GM18907 (cell line): Measurements from ENCODE around the gene RXRB.

ENCODE experiments used
- ATAC-seq: cut with Tn5 transposase; IDR thresholded peaks from one replicate; pipeline ENCODE4 v1.9.1; 2021; ENCODE audit warnings: mild to moderate bottlenecking, moderate library complexity; ENCODE audit not compliant: unreplicated experiment

RXRB gene

DNA sequence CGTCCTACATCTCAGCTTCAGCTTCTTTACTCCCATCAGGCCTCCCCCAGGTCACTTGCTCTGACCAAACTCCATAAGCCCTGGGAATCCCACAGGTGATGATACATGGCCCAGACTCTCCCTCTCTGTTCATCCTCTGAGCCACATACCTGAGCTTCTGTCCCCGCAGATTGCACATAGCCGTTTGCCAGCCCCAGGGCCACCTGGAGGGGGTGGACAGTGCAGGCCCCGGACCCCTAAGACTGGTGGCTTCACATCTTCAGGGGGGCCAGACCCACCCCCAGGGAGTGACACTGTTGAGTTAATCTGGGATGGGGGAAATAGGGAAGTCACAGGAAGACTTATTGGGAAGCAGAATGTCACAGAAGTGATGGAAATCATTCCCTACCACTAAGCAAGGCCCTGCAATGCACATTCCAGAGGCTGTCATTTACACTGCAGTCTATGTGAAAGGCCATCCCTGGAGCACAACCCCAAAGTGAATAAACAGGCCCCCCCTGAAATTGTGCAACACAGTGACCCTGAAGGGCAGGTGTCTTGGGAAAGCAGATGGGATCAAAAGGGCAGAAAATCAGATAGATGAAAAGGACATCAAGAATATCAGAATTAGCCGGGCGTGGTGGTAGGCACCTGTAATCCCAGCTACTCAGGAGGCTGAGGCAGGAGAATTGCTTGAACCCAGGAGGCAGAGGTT lies 2.2 kb downstream of the RXRB start:
- ATAC-seq: no peak

DNA sequence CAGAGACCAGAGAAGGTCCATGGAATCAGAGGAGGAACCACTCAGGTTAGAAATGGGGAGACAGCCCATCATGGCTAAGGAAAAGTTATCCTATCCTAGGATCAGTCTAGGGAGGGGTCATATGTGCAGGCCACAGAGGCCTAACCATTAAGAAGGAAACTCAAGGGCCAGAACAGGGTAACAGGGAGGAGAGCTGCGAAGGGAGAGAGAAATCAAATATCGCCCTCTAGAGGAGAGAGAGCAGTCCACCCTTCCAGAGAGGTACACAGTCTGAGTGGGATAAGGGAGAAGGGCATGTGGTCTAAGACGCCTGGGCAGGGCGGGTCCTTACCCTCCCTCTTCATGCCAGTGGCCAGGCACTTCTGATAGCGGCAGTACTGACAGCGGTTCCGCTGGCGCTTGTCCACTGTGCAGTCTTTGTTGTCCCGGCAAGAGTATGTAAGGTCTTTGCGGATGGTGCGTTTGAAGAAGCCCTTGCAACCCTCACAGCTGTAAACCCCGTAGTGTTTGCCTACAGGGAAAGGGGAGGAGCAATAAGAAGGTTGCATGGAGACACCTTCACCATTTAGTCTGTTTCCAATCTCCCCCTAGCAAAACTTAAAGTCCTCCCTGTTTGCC lies 2.9 kb downstream of the RXRB start:
- no peak for ATAC-seq

DNA sequence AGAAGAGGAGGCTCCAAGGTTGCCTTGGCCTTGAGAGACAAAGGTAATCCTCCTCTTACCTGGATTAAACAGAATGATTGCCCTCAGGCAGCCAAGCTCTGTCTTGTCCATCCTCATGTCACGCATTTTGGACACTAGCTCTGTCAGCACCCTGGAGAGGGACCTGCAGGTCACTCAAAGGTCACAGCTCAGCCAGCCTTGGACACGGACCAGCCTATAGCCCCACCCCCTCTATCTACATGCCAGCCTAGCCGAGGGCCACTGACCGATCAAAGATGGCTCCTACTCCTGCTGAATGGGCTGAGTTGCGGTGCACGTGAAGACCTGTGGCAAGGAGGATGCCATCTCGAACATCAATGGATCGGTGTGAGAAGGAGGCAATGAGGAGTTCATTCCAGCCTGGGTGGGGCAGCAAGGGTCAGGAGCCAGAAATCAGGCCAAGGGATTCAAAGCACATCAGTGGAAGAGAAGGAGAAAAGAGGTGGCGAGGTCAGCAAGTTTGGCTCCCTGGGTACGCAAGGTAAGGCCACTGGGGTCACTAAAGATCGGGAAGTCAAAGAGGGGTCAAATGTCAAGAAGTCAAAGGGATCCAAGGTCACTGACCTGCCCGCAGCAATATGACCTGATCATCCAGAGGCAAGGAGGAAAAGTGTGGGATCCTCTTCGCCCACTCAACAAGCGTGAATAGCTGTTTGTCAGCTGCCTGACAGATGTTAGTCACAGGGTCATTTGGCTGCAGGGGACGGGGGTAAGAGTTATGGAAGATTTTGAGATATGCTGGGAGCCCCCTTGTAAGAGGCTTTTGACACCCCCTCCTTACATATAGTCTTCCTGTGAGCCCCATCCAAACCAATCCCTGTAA lies 4.9 kb downstream of the RXRB start:
- no peak for ATAC-seq

DNA sequence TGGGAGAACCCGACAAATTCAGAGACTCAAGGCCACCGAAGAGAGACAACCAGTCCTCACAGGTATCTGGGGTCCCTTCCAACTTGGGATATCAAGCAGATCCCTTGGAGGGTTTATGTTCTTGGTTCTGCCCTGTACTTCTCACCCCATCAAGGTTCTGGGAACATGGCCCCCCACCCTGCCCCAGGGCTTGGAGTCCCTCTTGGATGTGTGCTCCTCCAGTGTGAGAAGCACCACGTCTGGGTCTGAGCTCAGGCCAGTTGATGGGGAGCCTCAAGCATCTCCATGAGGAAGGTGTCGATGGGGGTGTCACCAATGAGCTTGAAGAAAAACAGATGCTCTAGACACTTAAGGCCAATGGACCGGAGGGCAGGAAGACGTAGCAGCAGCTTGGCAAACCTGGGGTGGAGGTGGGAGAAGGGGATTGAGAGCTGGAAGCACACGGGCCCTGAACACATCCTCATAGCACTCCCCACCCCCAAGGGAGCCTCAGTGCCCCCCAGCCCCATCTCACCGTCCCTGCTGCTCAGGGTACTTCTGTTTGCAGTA lies 6.0 kb downstream of the RXRB start:
- no peak for ATAC-seq

DNA sequence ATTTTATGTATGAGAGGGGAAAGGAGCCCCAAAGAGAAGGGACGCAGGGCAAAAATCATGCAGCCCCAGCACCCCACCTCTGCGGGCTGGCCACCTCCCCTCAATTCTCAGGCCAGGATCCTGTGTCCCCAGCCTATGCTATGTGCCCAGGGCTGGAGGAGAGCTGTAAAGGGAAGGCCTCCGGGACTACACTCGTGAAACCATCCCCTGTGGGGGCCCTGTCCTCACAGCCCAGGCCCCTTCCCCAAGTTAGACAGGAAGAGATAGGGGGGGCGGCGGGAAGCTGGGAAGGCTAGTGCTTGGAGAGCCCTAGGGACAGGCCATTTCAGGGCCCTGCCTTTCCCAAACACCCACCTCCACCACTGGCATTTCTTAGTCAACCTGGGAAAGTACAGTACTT lies 6.8 kb downstream of the RXRB start:
- no peak for ATAC-seq

DNA sequence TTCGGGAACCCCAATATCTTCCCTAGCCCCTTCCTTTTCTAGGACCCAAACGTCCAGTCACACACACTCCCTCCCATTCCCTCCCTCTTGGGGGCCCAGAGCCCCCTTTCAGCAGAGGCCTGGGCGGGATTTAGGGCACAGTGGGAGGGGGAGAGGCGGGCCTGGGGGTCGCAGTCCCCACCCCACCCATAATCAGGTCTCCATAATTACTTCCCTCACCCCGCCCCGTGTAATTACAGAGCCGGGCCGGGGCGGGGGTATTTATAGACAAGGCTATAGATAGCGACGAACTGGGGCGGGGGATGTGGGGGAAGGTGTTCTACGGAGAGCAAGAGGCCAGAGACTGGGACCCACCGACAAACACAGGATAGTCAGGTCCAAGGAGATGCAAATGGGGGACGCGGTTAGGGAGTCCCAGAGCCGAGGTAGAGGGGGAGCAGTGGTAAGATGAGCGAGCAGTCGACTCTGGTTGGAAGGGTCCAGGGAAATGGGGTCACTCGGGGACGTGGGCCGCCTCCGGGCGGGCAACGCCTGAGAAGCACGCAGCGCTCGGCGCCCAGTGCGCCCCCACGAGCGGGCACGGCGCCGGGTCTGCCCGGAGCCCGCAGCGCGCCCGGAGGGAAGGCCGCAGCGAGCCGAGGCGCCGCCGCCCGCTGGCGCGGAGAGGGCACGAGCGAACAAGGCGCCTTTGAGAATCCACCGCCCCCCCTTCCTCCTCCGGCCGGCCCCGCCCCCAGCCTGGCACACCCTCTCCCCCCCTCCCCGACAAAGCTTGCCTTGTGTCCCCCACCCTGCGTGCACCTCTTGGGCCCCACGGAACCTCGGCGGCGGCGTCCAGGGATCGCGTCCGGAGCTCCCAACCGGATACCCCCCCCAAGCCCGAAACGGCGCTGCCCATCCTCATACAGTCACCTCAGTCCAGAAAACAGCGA lies 7.5 kb downstream of the RXRB start:
- ATAC-seq: no peak

DNA sequence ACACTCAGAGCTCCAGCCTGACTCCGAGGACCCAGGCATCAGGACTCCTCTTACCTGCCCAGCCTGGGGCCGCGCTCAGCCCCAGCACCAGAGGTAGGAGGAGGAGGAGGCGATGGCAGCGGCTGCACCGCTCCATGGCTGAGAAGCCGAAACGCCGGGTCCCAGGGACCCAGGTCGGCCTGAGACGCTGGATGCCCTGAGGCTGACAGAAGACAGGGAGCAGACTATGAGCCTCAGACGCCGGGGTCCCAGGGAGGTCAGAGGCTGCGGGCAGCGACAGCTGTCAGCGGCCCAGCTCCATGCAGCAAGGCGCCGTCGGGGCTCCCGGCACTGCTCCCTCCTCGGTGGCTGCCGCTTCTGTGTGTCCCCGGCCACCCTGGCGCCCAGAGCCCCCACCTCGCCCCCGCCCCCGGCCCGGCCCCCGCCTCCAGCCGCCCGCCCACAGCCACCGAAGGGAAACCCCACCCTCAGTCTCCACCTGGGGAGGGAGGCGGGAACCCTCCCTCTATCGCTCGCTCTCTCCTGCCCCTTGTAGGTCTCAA lies 8.3 kb downstream of the RXRB start, which contains the start of gene COL11A2:
TSS of gene COL11A2 (minus strand) at position 363 of the 542 bp plus-strand sequence. CDS start at position 136, 227 bp downstream.
- ATAC-seq: no peak

DNA sequence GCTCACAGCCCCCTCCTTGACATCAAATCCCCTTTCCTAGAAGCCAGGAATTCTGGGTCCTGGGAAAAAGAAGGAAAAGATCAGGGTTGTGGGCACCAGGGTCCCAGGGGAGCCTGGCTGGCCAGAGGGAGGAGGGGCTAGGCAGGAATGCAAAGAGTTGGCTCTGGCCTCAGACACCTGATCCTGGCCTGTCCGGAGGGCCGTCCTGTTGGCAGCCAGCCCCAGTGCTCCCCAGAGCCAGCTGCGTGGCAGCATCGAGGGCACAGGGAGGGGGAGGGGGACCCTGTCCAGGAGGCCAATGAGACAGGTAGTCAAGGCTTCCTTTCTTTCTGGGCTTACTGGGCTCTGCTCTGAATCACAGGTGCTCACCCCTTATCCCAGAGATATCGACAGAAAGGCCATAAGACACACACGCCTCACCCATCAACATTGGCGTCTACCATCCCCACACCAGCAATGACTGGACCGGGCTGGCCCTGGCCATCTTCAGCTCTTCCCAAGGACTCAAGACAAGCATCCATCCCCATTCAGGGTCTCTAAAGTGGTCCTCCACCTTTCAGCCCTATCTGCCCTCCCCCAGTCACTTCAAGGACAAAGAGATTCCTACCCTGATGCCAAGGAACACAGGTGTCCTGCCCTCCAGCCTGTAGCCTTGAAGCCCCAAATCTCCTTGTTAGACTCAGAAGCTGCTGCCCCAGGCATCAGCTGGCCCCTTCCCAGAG lies 8.9 kb downstream of the RXRB start:
- no peak for ATAC-seq

DNA sequence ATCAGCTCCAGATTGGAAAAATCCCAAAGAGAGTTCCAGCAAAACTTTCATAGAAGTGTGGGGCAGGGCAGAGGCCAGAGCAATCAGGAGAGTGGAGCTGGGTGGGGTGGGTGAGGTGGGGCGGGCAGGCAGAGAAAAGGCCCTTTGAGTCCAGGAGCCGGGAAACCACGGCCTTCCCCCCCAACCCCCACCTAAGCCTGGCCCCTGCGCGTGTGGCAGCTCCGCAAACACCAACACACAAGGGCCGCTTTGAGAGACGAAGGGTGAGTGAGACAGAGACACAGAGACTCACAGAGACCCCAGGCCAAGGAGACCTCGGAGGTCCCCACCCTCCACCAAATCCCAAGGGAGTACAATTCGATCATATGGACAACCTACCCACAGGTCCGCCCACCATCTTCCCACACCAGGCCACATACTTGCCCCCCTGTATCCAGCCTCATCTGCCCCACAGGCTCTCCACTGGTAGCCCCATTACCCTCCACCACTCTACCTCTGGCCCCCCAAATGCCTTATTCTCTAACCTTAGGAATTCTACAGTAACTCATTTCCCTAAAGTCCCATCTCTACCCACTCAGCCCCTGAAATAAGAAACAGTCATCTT lies 9.9 kb downstream of the RXRB start:
- no peak for ATAC-seq

DNA sequence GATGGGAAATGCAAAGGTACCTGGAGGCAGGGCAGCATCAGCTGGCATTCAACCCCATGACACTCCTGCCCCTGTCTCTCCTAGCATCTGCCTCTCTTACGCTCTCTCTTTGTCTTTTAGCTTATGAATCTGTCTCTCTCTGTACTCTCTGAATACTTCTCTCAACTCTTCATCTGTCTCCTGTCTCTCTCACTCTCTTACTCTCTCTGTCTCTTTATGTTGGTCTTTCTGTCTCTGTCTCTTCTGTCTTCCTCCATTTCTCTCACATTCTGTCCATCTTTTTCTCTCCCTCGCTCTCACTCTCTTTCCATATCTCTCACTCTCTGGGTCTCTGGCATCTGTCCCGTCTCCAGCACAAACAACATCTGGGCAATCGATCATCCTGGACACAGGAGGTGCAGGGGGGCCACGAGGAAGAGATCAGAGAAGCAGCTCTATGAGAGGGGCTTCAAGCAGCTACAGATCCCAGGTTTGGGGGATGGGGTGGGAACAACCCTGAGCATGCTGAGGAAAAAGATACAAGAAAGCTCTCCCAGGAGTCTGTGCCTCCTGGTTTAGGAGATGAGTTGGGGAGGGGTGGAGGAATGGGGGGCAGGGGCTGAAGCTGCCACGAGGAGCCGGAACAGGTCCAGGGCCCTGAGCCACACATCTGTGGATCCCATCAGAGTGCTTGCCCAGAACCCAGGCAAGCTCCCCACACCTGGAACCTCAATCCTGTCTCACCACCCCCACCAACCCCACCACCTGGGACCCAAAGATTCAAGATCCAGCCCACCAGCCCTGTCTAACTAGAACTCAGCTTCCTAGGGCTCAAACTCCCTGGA lies 10.6 kb downstream of the RXRB start:
- ATAC-seq: no peak

DNA sequence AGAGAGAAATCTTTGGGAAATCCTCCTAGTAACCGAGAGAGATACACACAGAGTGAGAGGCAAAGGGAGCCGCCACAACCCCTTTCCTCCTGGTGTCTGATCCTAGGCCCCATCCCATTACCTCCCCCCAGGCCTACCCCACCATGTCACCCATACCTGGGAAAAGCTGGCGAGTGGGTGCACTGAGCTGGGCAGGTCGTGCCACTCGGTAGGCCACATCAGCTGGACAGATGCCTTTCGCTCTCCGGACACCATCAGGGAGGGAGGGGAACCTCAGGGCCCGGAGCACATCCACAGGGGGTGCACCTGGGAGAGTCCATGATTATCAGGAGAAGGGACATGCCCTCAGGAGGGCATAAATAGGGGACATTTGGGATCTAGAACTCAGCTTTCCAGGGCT lies 11.3 kb downstream of the RXRB start:
- ATAC-seq: no peak

DNA sequence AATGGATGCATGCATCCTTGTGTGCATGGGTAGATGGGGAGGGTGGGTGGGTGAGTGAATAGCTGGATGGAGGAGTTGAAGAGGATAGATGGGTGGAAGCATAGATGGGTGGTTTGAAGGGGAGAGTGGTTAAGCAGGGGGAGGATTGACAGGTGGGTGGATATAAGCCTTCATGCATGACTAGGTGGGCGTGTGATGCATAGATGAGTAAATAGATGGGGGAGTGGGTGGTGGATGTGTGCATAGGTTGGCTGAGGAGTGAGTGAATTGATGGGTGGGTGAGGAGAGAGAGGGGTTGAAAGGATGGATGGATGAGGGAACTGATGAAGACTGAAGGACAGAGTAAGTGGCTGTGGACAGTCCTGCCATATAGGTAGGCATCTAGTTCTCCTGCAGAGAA lies 12.7 kb downstream of the RXRB start:
- ATAC-seq: no peak

DNA sequence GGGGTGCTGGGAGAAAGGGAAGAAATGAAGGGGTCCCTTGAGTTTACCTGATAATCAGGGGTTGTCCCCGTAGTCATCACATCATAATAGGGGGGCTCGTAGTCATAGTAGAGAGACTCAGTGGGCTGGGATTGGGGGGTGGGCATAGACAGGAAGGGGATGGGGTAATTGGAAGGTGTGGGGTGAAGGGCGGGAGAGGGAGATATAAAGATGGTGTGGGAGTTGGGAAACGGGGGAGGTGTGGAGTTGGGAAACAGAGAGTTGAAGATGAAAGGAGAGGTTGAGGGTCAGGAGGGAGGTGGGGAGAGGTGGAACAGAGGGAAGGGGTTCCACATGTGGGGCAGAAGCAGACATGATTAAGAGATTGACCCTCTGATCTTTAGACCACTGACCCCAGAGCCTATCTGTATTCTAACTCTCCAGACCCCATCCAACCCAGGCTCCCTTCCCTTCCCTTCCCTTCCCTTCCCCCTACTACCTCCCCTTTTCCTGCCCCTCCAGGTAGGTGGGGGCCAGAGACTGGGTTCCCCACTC lies 14.7 kb downstream of the RXRB start:
- ATAC-seq: no peak

DNA sequence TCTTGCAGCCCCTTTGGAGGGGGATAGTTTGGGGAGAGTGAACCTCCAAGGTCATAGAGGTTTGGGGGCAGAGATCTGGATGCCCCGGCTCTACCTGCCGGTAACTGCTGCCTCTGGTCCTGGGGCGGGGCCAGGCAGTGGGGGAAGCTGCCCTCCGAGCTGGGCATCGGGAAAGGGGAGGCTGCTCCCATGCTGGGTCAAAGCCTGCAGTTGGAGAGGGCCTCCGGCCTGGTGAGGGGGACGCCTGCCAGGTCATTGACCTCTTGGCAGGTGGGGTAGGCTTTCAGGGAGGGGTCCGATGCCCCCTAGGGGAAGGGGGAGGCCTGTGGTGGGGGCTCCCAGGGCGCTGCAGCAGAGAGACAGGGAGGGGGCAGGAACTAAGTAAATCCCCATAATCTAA lies 15.3 kb downstream of the RXRB start:
- no peak for ATAC-seq

DNA sequence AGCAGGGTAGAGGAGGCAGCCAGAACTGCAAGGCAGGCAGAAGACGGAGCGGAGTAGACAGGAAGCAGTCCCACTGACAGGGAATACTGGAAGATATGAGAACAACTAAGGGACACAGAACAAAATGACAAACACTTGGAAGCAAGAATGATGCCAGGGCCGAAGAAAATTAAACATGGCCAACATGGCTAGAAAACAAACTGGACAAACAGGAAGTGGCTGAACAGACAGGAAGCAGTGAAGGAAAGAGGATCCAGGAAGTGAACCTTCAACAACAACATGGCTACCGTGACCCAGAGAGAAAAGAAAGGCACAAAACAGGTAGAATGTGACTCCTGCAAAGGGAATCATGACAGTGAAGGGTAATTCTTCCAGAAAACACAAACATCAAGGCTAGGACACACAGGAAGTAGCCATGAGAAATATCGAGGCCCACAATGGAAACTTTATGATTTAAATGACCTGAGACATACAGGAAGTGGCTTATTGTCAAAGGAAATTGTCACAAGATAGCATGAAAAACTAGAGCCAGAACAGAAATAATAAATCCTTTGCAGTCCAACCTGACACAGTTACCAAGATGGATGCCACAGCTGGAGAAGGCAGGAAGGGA lies 17.3 kb downstream of the RXRB start:
- no peak for ATAC-seq

DNA sequence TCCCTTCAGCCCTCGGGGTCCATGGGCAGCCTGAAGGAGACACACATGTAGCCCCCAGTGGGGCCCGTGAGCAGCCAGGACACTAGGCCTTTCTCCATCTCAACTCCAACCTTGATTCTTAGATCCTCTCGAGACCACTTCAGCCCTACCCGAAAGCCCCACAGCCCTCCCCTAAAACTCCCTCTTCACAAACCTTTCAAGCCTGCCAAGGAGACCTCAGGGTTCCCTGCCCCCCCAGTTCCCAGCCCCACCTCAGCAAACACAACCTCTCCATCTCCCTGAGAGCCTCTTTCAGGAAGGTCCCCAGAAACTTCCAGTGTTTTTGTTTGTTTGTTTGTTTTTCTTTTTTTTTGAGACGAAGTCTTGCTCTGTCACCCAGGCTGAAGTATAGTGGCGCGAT lies 19.3 kb downstream of the RXRB start:
- no peak for ATAC-seq

DNA sequence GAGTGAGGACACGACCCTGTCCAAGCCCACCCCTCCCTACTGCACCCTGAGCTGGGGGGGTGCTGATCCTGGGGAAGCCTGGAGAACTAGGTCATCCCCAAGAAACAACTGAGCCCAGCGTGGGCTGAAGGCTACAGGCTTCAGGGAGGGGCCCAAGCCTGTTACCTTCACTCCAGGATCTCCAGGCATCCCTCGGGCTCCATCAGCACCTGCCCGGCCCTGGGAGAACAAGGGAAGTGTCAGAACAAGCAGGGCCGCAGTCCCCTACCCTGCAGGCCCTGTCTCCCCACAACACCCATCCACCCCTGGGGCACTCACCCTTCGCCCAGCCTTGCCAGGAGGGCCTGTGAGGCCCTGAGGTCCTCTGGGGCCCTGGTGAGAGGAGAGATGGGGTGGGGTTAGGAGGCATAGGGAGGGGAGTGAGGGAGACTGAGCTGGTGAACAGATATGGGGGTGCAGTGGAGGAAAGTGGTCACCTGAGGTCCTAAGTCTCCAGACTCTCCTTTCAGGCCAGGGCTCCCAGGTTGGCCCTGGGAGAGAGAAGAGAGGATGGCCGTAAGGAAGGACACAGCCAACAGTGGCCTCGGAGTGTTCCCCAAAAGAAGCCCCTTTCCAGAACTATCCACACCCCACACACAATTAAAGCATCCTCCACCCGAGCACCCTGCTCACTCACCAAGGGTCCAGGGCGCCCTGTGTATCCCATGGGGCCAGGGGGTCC lies 21.6 kb downstream of the RXRB start:
- ATAC-seq: no peak
